Keratinocyte (primary cell): Measurements from ENCODE around the gene GPRIN1.

Experiments
- CTCF ChIP-seq, 3 experiments: IDR thresholded peaks in 1 of 3; conservative IDR thresholded peaks in 1 of 3; optimal IDR thresholded peaks in 1 of 3; 2 replicates in 2 of 3; 3 replicates in 1 of 3; pipeline versions ENCODE3 to v1.5.1; 2011; ENCODE audit warnings: low read length in 3 of 3, mild to moderate bottlenecking in 3 of 3, moderate library complexity in 2 of 3, control low read depth in 1 of 3, inconsistent platforms in 1 of 3; ENCODE audit not compliant: insufficient read depth in 2 of 3; ENCODE audit errors: extremely low read depth in 1 of 3
- EZH2 ChIP-seq: IDR thresholded peaks from one replicate; pipeline ENCODE4 v1.6.1; 2012; ENCODE audit warnings: inconsistent platforms, mild to moderate bottlenecking, low read length, moderate library complexity

GRCh38 chr5:176644878-176645670 lies 35.1 kb upstream of the GPRIN1 start:
- TF ChIP-seq EZH2 (no peak), CTCF (optimal IDR thresholded peaks at IDR 0.05 in 1 of 3, IDR thresholded peaks at IDR 0.05 in 1 of 3, conservative IDR thresholded peaks at IDR 0.05 in 1 of 3; ENCODE audit: extremely low read depth in 1 of 3, insufficient read depth in 2 of 3, low read length in 3 of 3) (no peak)
